Large intestine (tissue), 3 donors: Measurements from ENCODE around the gene SLC6A20. TPM values are rescaled to one million over a fixed set of nuclear protein-coding genes. Genes with fewer than 3 reads are reported as not detected.

ENCODE experiments used
- DNase-seq, 2 donors: peaks; one replicate each; pipeline versions ENCODE4 v3.0.0 to v3.0.0-alpha.2; 2013
- H3K27ac ChIP-seq: one replicate; pipeline ENCODE4 v1.5.1; 2013; ENCODE audit warnings: low read length
- H3K27me3 ChIP-seq: 2 replicates; pipeline ENCODE4 v1.6.1; 2013; ENCODE audit warnings: low read length; ENCODE audit not compliant: control insufficient read depth, insufficient read depth
- H3K36me3 ChIP-seq: 2 replicates; pipeline ENCODE4 v1.6.1; 2013; ENCODE audit warnings: low read length; ENCODE audit not compliant: control insufficient read depth, insufficient read depth
- H3K4me1 ChIP-seq: one replicate; pipeline ENCODE4 v1.6.1; 2013; ENCODE audit warnings: low read length; ENCODE audit not compliant: control insufficient read depth, insufficient read depth
- H3K4me3 ChIP-seq: one replicate; pipeline ENCODE4 v1.5.1; 2013; ENCODE audit warnings: low read length
- H3K9me3 ChIP-seq: one replicate; pipeline ENCODE4 v1.6.1; 2013; ENCODE audit warnings: mild to moderate bottlenecking, low read depth, low read length, moderate library complexity; ENCODE audit not compliant: control insufficient read depth
- WGBS: methylation state at CpG from one replicate; pipeline ENCODE4 v1.1.5; 2013; ENCODE audit warnings: low lambda C conversion rate; ENCODE audit not compliant: insufficient coverage; 5-methylcytosine and 5-hydroxymethylcytosine counted together
- polyA plus RNA-seq: library from polyadenylated mRNA; unstranded; fragments of 120-200 nt; gene quantifications from one replicate; pipeline ENCODE4 v1.2.1, GENCODE V29; 2013

Gene SLC6A20
- polyA plus RNA-seq, 1 donor: 57.4 TPM

- Histone ChIP-seq H3K27me3 (no peaks in the 10 kb centered on the region), H3K27ac (no peak overlapping the region), H3K36me3 (peaks cover 41% of the 10 kb centered on the region), H3K9me3 (peaks cover 3% of the 10 kb centered on the region), H3K4me1 (peaks cover 12% of the 10 kb centered on the region), H3K4me3 (no peak overlapping the region)
- no CpG with 5 or more reads among the region's 8 CpGs for WGBS
- DNase-seq: no peak
Measured at GRCh38 chr3:45748068-45748467, 48.3 kb downstream of the SLC6A20 start.

- Histone ChIP-seq H3K9me3 (peaks cover 3% of the 10 kb centered on the region), H3K4me3 (no peak overlapping the region), H3K36me3 (peaks cover 41% of the 10 kb centered on the region), H3K4me1 (peaks cover 18% of the 10 kb centered on the region), H3K27ac (no peak overlapping the region), H3K27me3 (no peaks in the 10 kb centered on the region)
- no CpG with 5 or more reads among the region's 18 CpGs for WGBS
- DNase-seq: no peak
Measured at GRCh38 chr3:45746777-45747622, 49.3 kb downstream of the SLC6A20 start.

GRCh38 chr3:45746165-45746776 lies 50.1 kb downstream of the SLC6A20 start:
- WGBS: 80% methylated on average over 3 of the region's 32 CpGs
- Histone ChIP-seq H3K36me3 (peaks cover 41% of the 10 kb centered on the region), H3K4me1 (peaks cover 20% of the 10 kb centered on the region), H3K9me3 (peaks cover 3% of the 10 kb centered on the region), H3K27me3 (no peaks in the 10 kb centered on the region), H3K4me3 (no peak overlapping the region), H3K27ac (no peak overlapping the region)
- DNase-seq: no peak

GRCh38 chr3:45742461-45743089 lies 53.8 kb downstream of the SLC6A20 start:
- DNase-seq: peak; percentile 58 to 87
- Histone ChIP-seq H3K27me3 (no peaks in the 10 kb centered on the region), H3K9me3 (peaks cover 3% of the 10 kb centered on the region), H3K36me3 (peaks cover 61% of the 10 kb centered on the region), H3K4me1 (peaks cover 22% of the 10 kb centered on the region), H3K27ac (peak overlapping the region; percentile 79), H3K4me3 (no peak overlapping the region)
- WGBS: no CpG with 5 or more reads among the region's 4 CpGs

GRCh38 chr3:45741742-45742460 lies 54.4 kb downstream of the SLC6A20 start:
- H3K36me3 ChIP-seq: peaks cover 62% of the 10 kb centered on the region
- no CpG with 5 or more reads among the region's 6 CpGs for WGBS
- peaks cover 3% of the 10 kb centered on the region for H3K9me3 ChIP-seq
- peak overlapping the region; percentile 79 for H3K27ac ChIP-seq
- no peaks in the 10 kb centered on the region for H3K27me3 ChIP-seq
- H3K4me3 ChIP-seq: no peak overlapping the region
- H3K4me1 ChIP-seq: peaks cover 22% of the 10 kb centered on the region
- no peak for DNase-seq

- H3K36me3 ChIP-seq: peaks cover 62% of the 10 kb centered on the region
- no peaks in the 10 kb centered on the region for H3K9me3 ChIP-seq
- H3K27me3 ChIP-seq: no peaks in the 10 kb centered on the region
- no peak for DNase-seq
- H3K27ac ChIP-seq: peak overlapping the region; percentile 79
- peaks cover 22% of the 10 kb centered on the region for H3K4me1 ChIP-seq
- no peak overlapping the region for H3K4me3 ChIP-seq
Measured at GRCh38 chr3:45741247-45741646, 55.1 kb downstream of the SLC6A20 start.

- Histone ChIP-seq H3K9me3 (no peaks in the 10 kb centered on the region), H3K4me1 (peaks cover 22% of the 10 kb centered on the region), H3K36me3 (peaks cover 64% of the 10 kb centered on the region), H3K27me3 (no peaks in the 10 kb centered on the region), H3K27ac (no peak overlapping the region), H3K4me3 (no peak overlapping the region)
- no peak for DNase-seq
- no CpG with 5 or more reads among the region's 2 CpGs for WGBS
Measured at GRCh38 chr3:45739991-45740390, 56.3 kb downstream of the SLC6A20 start.

GRCh38 chr3:45737234-45737633 lies 59.1 kb downstream of the SLC6A20 start:
- DNase-seq: no peak
- peaks cover 15% of the 10 kb centered on the region for H3K4me1 ChIP-seq
- no peaks in the 10 kb centered on the region for H3K9me3 ChIP-seq
- peaks cover 74% of the 10 kb centered on the region for H3K36me3 ChIP-seq
- H3K4me3 ChIP-seq: no peak overlapping the region
- WGBS: no CpG with 5 or more reads among the region's 2 CpGs
- H3K27me3 ChIP-seq: no peaks in the 10 kb centered on the region
- H3K27ac ChIP-seq: no peak overlapping the region

- H3K36me3 ChIP-seq: peaks cover 74% of the 10 kb centered on the region
Measured at GRCh38 chr3:45736707-45737106, 59.6 kb downstream of the SLC6A20 start.

GRCh38 chr3:45730409-45731154 lies 65.8 kb downstream of the SLC6A20 start:
- 100% methylated on average over 1 of the region's 4 CpGs for WGBS
- H3K27ac ChIP-seq: no peak overlapping the region
- H3K27me3 ChIP-seq: no peaks in the 10 kb centered on the region
- no peaks in the 10 kb centered on the region for H3K9me3 ChIP-seq
- H3K4me1 ChIP-seq: no peaks in the 10 kb centered on the region
- DNase-seq: no peak
- H3K36me3 ChIP-seq: peaks cover 53% of the 10 kb centered on the region
- no peak overlapping the region for H3K4me3 ChIP-seq

More at GRCh38 chr3:45736707-45737106, 59.6 kb downstream of the SLC6A20 start:
- no peaks in the 10 kb centered on the region for H3K9me3 ChIP-seq
- no peak overlapping the region for H3K4me3 ChIP-seq
- H3K4me1 ChIP-seq: peaks cover 10% of the 10 kb centered on the region
- no peak for DNase-seq
- H3K27ac ChIP-seq: no peak overlapping the region
- H3K27me3 ChIP-seq: no peaks in the 10 kb centered on the region
